Tibial nerve (tissue), 4 donors: Measurements from ENCODE around the gene NFE2L2.

Experiments used
- EP300 ChIP-seq, 2 donors: sonication (generic); formaldehyde crosslinking; IDR thresholded peaks; one replicate each; pipeline ENCODE4 v1.6.1; 2017; ENCODE audit warnings: antibody characterized with exemption in 2 of 2, mild to moderate bottlenecking in 1 of 2
- POLR2A ChIP-seq, 2 donors: fragments of 450-650 bp; IDR thresholded peaks; one replicate each; pipeline ENCODE4 v1.6.1; 2017; ENCODE audit warnings: antibody characterized with exemption in 2 of 2, mild to moderate bottlenecking in 2 of 2, moderate library complexity in 2 of 2
- TF ChIP-seq, protein P1 (sequence below), 5 experiments: fragments of 200-600 bp in 3 of 5; fragments of 450-650 bp in 2 of 5; sonication (generic) in 3 of 5; IDR thresholded peaks; one replicate each; pipeline ENCODE4 v1.5.1; 2016 to 2019; ENCODE audit warnings: antibody characterized with exemption in 5 of 5, mild to moderate bottlenecking in 3 of 5, moderate library complexity in 2 of 5

- TF ChIP-seq, protein P1, sequence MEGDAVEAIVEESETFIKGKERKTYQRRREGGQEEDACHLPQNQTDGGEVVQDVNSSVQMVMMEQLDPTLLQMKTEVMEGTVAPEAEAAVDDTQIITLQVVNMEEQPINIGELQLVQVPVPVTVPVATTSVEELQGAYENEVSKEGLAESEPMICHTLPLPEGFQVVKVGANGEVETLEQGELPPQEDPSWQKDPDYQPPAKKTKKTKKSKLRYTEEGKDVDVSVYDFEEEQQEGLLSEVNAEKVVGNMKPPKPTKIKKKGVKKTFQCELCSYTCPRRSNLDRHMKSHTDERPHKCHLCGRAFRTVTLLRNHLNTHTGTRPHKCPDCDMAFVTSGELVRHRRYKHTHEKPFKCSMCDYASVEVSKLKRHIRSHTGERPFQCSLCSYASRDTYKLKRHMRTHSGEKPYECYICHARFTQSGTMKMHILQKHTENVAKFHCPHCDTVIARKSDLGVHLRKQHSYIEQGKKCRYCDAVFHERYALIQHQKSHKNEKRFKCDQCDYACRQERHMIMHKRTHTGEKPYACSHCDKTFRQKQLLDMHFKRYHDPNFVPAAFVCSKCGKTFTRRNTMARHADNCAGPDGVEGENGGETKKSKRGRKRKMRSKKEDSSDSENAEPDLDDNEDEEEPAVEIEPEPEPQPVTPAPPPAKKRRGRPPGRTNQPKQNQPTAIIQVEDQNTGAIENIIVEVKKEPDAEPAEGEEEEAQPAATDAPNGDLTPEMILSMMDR (IDR thresholded peaks at IDR 0.05), result no peak
- TF ChIP-seq POLR2A (IDR thresholded peaks at IDR 0.05) (no peak), EP300 (IDR thresholded peaks at IDR 0.05) (peak in 1 of 2 donors; percentile 25)
These were observed 8.9 kb upstream of the NFE2L2 start for GRCh38 chr2:177273408-177273807.
